Activated gamma-delta T cell (primary cell): Measurements from ENCODE around the gene LCK.
"Not testable (repeated sequence)": the region's sequence is repeated elsewhere in the genome, so short reads cannot be mapped to it uniquely, and the experiment has no call there.

Experiments
- DNase-seq: peaks from one replicate; lab custom pipeline; 2025; lab: John Stamatoyannopoulos, UW

The LCK gene

GRCh38 chr1:32273391-32274208 lies 22.5 kb downstream of the LCK start:
- no peak for DNase-seq

GRCh38 chr1:32274646-32275340 lies 23.7 kb downstream of the LCK start:
- DNase-seq: no peak

- no peak for DNase-seq
Measured at GRCh38 chr1:32275424-32275823, 24.4 kb downstream of the LCK start.

GRCh38 chr1:32276032-32276782 lies 25.1 kb downstream of the LCK start:
- no peak for DNase-seq

GRCh38 chr1:32284777-32285176 lies 33.7 kb downstream of the LCK start:
- DNase-seq: not testable (repeated sequence)

- DNase-seq: no peak
Measured at GRCh38 chr1:32285658-32286057, 34.6 kb downstream of the LCK start.

- DNase-seq: no peak
Measured at GRCh38 chr1:32286763-32287162, 35.7 kb downstream of the LCK start.

GRCh38 chr1:32289256-32289655 lies 38.2 kb downstream of the LCK start:
- DNase-seq: no peak

- DNase-seq: no peak
Measured at GRCh38 chr1:32291145-32291707, 40.2 kb downstream of the LCK start.

- peak; percentile 98 for DNase-seq
Measured at GRCh38 chr1:32291708-32292538, 40.9 kb downstream of the LCK start, which contains the start of gene HDAC1. HDAC1 (plus strand) TSS chr1:32292083; CDS start chr1:32292170, 87 bp downstream.

- DNase-seq: not testable (repeated sequence)
Measured at GRCh38 chr1:32298211-32298610, 47.1 kb downstream of the LCK start.

- DNase-seq: no peak
Measured at GRCh38 chr1:32299327-32299726, 48.3 kb downstream of the LCK start.

GRCh38 chr1:32303358-32303757 lies 52.3 kb downstream of the LCK start:
- no peak for DNase-seq

GRCh38 chr1:32303997-32304622 lies 53.0 kb downstream of the LCK start:
- DNase-seq: no peak

GRCh38 chr1:32305310-32305709 lies 54.2 kb downstream of the LCK start:
- no peak for DNase-seq

- DNase-seq: no peak
Measured at GRCh38 chr1:32307324-32307723, 56.3 kb downstream of the LCK start.

GRCh38 chr1:32309960-32310359 lies 58.9 kb downstream of the LCK start:
- no peak for DNase-seq

- DNase-seq: no peak
Measured at GRCh38 chr1:32311709-32312393, 60.8 kb downstream of the LCK start.

- no peak for DNase-seq
Measured at GRCh38 chr1:32316903-32317277, 65.8 kb downstream of the LCK start.
